HCEC 1CT (cell line): ENCODE data around the gene WDPCP.
"Not testable (repeated sequence)": the region's sequence is repeated elsewhere in the genome, so short reads cannot be mapped to it uniquely, and the experiment has no call there.

Experiments used
- DNase-seq: peaks from one replicate; pipeline ENCODE4 v3.0.0-alpha.2; 2017

The WDPCP gene

GRCh38 chr2:63192889-63193774 is 395.1 kb downstream of the WDPCP start:
- DNase-seq, result no peak

- DNase-seq, result no peak
These were observed 395.9 kb downstream of the WDPCP start for GRCh38 chr2:63192169-63192888.

GRCh38 chr2:63189026-63189425 is 399.3 kb downstream of the WDPCP start:
- peak; percentile 70 for DNase-seq

GRCh38 chr2:63186331-63186730 is 401.9 kb downstream of the WDPCP start:
- no peak for DNase-seq

- no peak for DNase-seq
These were observed 425.0 kb downstream of the WDPCP start for GRCh38 chr2:63163161-63163820.

GRCh38 chr2:63159262-63159661 is 429.0 kb downstream of the WDPCP start:
- no peak for DNase-seq

GRCh38 chr2:63136683-63137082 is 451.6 kb downstream of the WDPCP start:
- not testable (repeated sequence) for DNase-seq

GRCh38 chr2:63132020-63132419 is 456.3 kb downstream of the WDPCP start:
- no peak for DNase-seq

- no peak for DNase-seq
These were observed 457.1 kb downstream of the WDPCP start for GRCh38 chr2:63131196-63131595.

- no peak for DNase-seq
These were observed 460.7 kb downstream of the WDPCP start for GRCh38 chr2:63127594-63127993.

GRCh38 chr2:63124850-63125249 is 463.4 kb downstream of the WDPCP start:
- no peak for DNase-seq

- DNase-seq, result no peak
These were observed 464.1 kb downstream of the WDPCP start for GRCh38 chr2:63124218-63124617.

GRCh38 chr2:63122921-63123320 is 465.4 kb downstream of the WDPCP start:
- DNase-seq, result no peak

- DNase-seq, result no peak
These were observed 467.0 kb downstream of the WDPCP start for GRCh38 chr2:63121055-63121834.

GRCh38 chr2:63118821-63119220 is 469.5 kb downstream of the WDPCP start:
- no peak for DNase-seq

GRCh38 chr2:63104482-63104881 is 483.8 kb downstream of the WDPCP start:
- DNase-seq, result no peak

- no peak for DNase-seq
These were observed 486.3 kb downstream of the WDPCP start for GRCh38 chr2:63101954-63102353.

- no peak for DNase-seq
These were observed 489.2 kb downstream of the WDPCP start for GRCh38 chr2:63099032-63099431.

GRCh38 chr2:63096491-63096890 is 491.8 kb downstream of the WDPCP start:
- DNase-seq, result no peak

- DNase-seq, result no peak
These were observed 494.8 kb downstream of the WDPCP start for GRCh38 chr2:63093502-63093901.

GRCh38 chr2:63092857-63093256 is 495.4 kb downstream of the WDPCP start:
- no peak for DNase-seq

GRCh38 chr2:63092401-63092800 is 495.9 kb downstream of the WDPCP start:
- DNase-seq, result no peak

- DNase-seq, result no peak
These were observed 501.6 kb downstream of the WDPCP start for GRCh38 chr2:63086687-63087086.
